Adipocyte (in vitro differentiated cells): Measurements from ENCODE around the gene TM6SF1.
"Not testable (repeated sequence)": the region's sequence is repeated elsewhere in the genome, so short reads cannot be mapped to it uniquely, and the experiment has no call there.

Experiments used
- DNase-seq: peaks from one replicate; pipeline ENCODE4 v3.0.0-alpha.2; 2015; ENCODE audit warnings: low read depth
- H3K27me3 ChIP-seq: replicated peaks from 2 replicates; pipeline ENCODE4 v1.7.0; 2013; ENCODE audit warnings: mild to moderate bottlenecking, low read length, moderate library complexity; ENCODE audit not compliant: control insufficient read depth, insufficient read depth
- H3K36me3 ChIP-seq: 2 replicates; pipeline ENCODE4 v1.7.0; 2013; ENCODE audit warnings: low read length, mild to moderate bottlenecking, moderate library complexity; ENCODE audit not compliant: control insufficient read depth, insufficient read depth, severe bottlenecking
- H3K4me1 ChIP-seq: 2 replicates; pipeline ENCODE4 v1.7.0; 2013; ENCODE audit warnings: mild to moderate bottlenecking, low read length, moderate library complexity; ENCODE audit not compliant: control insufficient read depth, insufficient read depth
- H3K4me3 ChIP-seq: 2 replicates; pipeline ENCODE4 v1.7.0; 2013; ENCODE audit warnings: mild to moderate bottlenecking, low read length, moderate library complexity
- H3K9ac ChIP-seq: 2 replicates; pipeline ENCODE4 v1.7.0; 2013; ENCODE audit warnings: mild to moderate bottlenecking, low read length, moderate library complexity
- H3K9me3 ChIP-seq: 2 replicates; pipeline ENCODE4 v1.7.0; 2013; ENCODE audit warnings: mild to moderate bottlenecking, low read length, moderate library complexity; ENCODE audit not compliant: control insufficient read depth

TM6SF1 gene

DNA sequence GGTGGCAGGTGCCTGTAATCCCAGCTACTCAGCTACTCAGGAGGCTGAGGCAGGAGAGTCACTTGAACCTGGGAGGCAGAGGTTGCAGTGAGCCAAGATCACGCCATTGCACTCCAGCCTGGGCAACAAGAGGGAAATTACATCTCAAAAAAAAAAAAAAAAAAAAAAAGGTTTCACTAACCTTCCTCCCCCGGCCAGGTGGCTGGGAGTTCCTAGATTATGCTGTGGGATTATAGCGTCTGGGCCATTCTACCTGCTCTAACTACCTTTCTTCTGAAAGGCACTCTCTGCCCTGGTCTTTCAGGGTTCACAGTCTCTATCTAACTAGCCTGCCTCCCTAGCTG lies 15.5 kb upstream of the TM6SF1 start:
- not testable (repeated sequence) for H3K4me1 ChIP-seq, DNase-seq, H3K4me3 ChIP-seq, H3K9ac ChIP-seq, H3K9me3 ChIP-seq, H3K36me3 ChIP-seq
- peaks cover 11% of the 10 kb centered on the region for H3K27me3 ChIP-seq

DNA sequence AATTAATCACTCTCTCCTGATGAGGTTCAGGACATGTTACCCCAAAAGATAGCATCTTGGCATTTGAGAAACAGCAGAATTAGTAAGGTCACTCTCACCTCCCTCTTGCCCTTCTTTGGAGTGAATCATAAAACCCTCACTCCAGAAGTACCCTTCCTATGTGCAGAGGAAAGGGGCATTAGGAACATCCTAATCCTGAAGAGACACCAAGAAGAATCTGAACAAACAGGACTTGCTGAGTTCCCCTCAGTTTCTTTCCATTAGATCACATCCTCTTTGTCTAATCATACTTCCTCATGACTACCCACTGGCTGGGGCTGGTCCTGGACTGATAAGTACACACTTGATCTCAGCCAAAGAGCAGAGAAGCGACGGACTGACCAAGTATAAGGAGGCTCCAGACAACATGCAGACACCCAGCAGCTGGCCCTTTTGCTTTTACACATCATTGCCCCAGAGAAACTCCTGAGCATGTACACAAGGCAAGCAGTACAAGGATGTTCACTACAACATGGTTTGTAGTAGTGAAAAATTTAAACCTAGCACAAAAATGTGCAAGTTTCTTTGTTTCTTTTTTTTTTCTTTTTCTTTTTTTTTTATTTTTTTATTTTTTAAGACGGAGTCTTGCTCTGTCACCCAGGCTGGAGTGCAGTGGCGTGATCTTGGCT lies 15.0 kb upstream of the TM6SF1 start:
- H3K4me1 ChIP-seq, result no peaks in the 10 kb centered on the region
- DNase-seq, result no peak
- no peak overlapping the region for H3K4me3 ChIP-seq
- peaks cover 11% of the 10 kb centered on the region for H3K27me3 ChIP-seq
- no peak overlapping the region for H3K9ac ChIP-seq
- no peaks in the 10 kb centered on the region for H3K36me3 ChIP-seq
- H3K9me3 ChIP-seq, result peaks cover 8% of the 10 kb centered on the region

GRCh38 chr15:83094583-83094982 lies 12.9 kb upstream of the TM6SF1 start:
- Histone ChIP-seq H3K4me3 (no peak overlapping the region), H3K9ac (no peak overlapping the region), H3K36me3 (no peaks in the 10 kb centered on the region), H3K9me3 (peaks cover 17% of the 10 kb centered on the region), H3K4me1 (no peaks in the 10 kb centered on the region), H3K27me3 (peaks cover 7% of the 10 kb centered on the region)
- DNase-seq, result no peak

DNA sequence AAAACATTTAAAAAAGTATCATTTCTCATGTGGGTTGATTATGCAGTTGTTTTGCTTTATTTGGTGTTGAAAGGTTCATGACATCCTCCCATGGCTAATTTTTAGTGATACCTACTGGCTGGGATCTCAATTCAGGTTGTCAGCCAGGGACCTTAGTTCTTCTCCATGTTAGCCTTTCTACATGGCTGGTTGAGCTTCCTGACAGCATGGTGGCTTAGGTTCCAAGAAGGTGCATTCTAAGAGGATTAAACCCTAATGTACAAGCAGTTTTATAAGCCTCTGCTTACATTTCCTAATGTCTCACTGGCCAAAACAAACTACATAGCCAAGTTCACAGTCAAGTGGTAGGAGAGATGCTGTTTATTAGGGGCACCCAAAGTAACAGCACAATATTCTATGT lies 9.4 kb upstream of the TM6SF1 start:
- H3K9ac ChIP-seq, result no peak overlapping the region
- no peaks in the 10 kb centered on the region for H3K36me3 ChIP-seq
- peaks cover 17% of the 10 kb centered on the region for H3K9me3 ChIP-seq
- no peak overlapping the region for H3K4me3 ChIP-seq
- H3K27me3 ChIP-seq, result peaks cover 29% of the 10 kb centered on the region
- H3K4me1 ChIP-seq, result no peaks in the 10 kb centered on the region
- no peak for DNase-seq

DNA sequence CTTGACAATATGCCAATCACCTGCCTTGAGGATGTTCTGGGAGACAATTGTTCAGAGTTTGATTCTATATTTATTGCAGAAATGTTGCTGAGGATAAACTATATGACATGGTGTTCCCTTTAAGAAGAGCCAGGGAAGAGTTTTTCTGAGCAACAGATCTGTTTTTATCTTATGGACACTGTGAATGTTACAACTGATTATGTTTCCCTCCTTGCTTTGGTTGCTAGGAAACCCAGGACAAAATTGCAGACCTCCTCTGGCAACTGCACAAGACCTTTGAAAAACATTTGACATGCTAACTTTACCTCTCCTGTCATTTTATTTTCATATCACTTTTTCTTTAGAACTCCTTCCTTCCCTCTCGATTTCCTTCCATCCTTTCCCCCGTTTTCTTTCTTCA lies 8.2 kb upstream of the TM6SF1 start:
- DNase-seq, result no peak
- Histone ChIP-seq H3K4me3 (no peak overlapping the region), H3K9me3 (peaks cover 17% of the 10 kb centered on the region), H3K27me3 (peaks cover 29% of the 10 kb centered on the region), H3K36me3 (no peaks in the 10 kb centered on the region), H3K9ac (no peak overlapping the region), H3K4me1 (no peaks in the 10 kb centered on the region)

DNA sequence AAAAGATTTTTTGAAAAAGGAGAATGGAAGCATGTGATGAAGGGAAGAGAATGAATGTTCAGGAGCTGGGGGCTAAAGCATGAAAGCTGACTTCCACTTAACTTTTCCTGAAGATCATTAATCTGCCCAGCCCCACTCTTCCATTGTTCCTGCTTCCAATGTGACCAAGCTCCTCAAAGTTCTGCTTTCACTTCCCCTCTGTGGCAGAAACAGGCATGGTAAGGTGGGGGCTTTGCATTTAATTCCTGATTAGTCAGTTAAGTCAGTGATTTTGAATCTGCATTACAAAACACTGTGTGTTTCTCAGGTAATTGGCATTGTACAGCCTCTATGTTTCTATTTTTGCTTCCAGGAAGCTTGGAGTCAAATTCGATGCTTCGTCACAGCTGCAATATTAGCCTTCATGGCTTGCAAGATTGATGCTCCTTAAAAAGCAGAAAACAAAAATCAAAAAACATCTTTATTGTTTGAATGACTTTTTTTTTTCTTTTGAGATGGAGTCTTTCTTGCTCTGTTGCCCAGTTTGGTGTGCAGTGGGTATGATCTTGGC lies 7.3 kb upstream of the TM6SF1 start:
- Histone ChIP-seq H3K36me3 (no peaks in the 10 kb centered on the region), H3K4me1 (no peaks in the 10 kb centered on the region), H3K9me3 (peaks cover 17% of the 10 kb centered on the region), H3K4me3 (no peak overlapping the region), H3K9ac (no peak overlapping the region), H3K27me3 (peaks cover 29% of the 10 kb centered on the region)
- no peak for DNase-seq

GRCh38 chr15:83102346-83102745 lies 5.1 kb upstream of the TM6SF1 start:
- Histone ChIP-seq H3K36me3 (no peaks in the 10 kb centered on the region), H3K4me1 (no peaks in the 10 kb centered on the region), H3K9me3 (peaks cover 10% of the 10 kb centered on the region), H3K27me3 (peaks cover 35% of the 10 kb centered on the region), H3K4me3 (no peak overlapping the region), H3K9ac (no peak overlapping the region)
- DNase-seq, result no peak

DNA sequence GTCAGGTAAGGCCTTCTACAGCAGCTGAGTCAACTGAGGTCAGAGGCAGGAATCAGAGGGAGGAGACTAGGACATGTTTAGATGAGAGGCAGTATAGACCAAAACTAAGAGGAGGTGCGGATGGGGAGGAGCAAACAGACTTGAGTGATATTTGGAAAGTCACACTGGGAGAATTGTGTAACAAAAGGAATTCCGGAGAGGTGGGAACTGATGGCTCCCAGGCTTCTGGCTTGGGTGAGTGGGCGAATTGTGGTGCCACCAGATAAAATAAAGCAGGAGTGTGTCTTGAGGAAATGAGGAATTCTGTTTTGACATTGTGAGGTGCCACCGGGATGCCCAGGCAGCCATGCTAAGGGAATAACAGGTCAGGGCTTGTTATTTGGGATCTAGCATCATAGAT lies 3.3 kb upstream of the TM6SF1 start:
- Histone ChIP-seq H3K4me3 (no peak overlapping the region), H3K9ac (no peak overlapping the region), H3K27me3 (peaks cover 42% of the 10 kb centered on the region), H3K4me1 (no peaks in the 10 kb centered on the region), H3K9me3 (no peaks in the 10 kb centered on the region), H3K36me3 (no peaks in the 10 kb centered on the region)
- no peak for DNase-seq

GRCh38 chr15:83105440-83105839 lies 2.0 kb upstream of the TM6SF1 start:
- Histone ChIP-seq H3K36me3 (no peaks in the 10 kb centered on the region), H3K27me3 (peaks cover 49% of the 10 kb centered on the region), H3K4me1 (no peaks in the 10 kb centered on the region), H3K9ac (no peak overlapping the region), H3K4me3 (no peak overlapping the region), H3K9me3 (no peaks in the 10 kb centered on the region)
- no peak for DNase-seq

DNA sequence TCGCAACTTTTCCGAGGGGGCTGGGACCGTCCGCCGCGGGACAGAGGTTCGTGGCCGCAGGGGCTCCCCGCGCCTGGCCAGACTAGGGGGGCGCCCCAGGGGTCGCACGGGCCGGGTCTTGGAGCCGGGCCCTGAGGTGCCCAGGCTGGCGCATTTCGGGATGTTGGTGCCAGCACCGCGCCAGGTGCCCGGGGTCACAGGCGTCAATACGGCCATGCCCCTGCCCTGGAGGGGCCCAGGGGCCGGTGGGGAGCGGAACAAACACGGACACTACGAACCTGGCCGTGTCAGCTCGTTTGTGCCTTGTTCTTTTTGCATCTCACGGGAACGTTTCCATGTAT lies 366 bp downstream of the TM6SF1 start:
- Histone ChIP-seq H3K27me3 (peaks cover 32% of the 10 kb centered on the region), H3K4me1 (no peaks in the 10 kb centered on the region), H3K4me3 (peak overlapping the region; percentile 74), H3K9ac (no peak overlapping the region), H3K36me3 (no peaks in the 10 kb centered on the region), H3K9me3 (no peaks in the 10 kb centered on the region)
- no peak for DNase-seq

DNA sequence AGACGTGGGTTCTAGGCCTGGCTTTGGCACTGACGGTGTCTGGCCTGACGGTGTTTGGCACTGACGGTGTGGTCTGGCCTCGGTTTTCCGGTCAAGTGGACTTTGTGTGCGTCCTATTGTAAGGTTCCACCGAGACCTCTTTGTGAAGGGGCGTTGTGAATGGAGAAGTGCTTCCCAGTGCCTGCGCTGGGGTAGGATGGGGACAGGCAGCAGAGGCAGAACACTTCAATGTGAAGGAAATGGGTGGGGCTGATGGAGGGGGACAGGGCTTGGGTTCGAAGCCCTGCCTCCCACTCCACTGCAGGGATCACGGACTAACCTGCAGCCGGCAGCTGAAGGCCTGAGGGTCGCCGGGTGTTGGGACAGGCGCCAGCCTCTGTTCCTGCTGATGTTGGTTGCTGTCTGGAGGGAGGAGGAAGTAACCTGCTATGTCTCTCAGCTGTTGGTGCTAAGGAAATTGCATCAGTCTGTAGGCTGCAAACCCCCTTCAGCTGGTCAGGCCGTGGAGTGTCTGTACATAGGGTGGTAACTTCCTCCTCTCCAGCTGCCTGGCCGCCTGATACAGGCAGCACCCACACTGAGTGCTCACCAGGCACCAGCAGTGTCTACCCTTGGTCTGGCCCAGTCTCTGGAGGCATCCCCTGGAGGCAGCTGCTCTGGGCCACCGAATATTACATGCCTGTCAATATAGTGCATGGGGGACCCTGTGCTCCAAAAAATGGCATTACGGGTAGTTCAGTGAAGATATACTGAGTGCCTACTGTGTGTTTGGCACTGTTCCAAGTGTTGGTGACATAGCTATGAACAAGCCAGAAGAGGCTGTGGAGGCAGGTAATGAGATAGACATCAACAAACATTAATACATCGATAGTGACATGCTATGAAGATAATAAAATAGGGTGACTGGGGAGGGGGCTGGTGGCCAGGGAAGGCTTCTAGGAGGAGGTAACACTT lies 1.1 kb downstream of the TM6SF1 start:
- Histone ChIP-seq H3K4me1 (no peaks in the 10 kb centered on the region), H3K9me3 (no peaks in the 10 kb centered on the region), H3K4me3 (no peak overlapping the region), H3K27me3 (peaks cover 32% of the 10 kb centered on the region), H3K36me3 (no peaks in the 10 kb centered on the region), H3K9ac (no peak overlapping the region)
- DNase-seq, result no peak
